Omental fat pad (tissue), 4 donors: ENCODE results near the gene CRTC3. TPM values are rescaled to one million over a fixed set of nuclear protein-coding genes. Genes with fewer than 3 reads are reported as not detected.
"Not testable (repeated sequence)": the region's sequence is repeated elsewhere in the genome, so short reads cannot be mapped to it uniquely, and the experiment has no call there.

ENCODE experiments used
- ATAC-seq: fragments of 150-250 bp; one replicate; pipeline ENCODE4 v1.9.1; 2016; ENCODE audit warnings: mild to moderate bottlenecking, moderate library complexity; ENCODE audit not compliant: low FRiP score
- DNase-seq: peaks from one replicate; pipeline ENCODE4 v3.0.0-alpha.2; 2019; ENCODE audit warnings: low spot score
- total RNA-seq, 4 donors: library from RNA; depleted of rRNA; stranded (reverse); fragments of >200 nt; gene quantifications; one replicate each; pipeline ENCODE4 v1.1.0, GENCODE V29; 2016
- TF ChIP-seq, protein P1 (sequence below), 3 donors: fragments of 450-650 bp; IDR thresholded peaks; one replicate each; pipeline ENCODE4 v1.5.1; 2016 to 2017; ENCODE audit warnings: antibody characterized with exemption in 3 of 3, mild to moderate bottlenecking in 3 of 3, moderate library complexity in 2 of 3

CRTC3 gene
- total RNA-seq, 4 donors from 2014 or later = 31.5 to 52.8 (median 44.3) TPM

- ATAC-seq = no peak
- TF ChIP-seq, protein P1, sequence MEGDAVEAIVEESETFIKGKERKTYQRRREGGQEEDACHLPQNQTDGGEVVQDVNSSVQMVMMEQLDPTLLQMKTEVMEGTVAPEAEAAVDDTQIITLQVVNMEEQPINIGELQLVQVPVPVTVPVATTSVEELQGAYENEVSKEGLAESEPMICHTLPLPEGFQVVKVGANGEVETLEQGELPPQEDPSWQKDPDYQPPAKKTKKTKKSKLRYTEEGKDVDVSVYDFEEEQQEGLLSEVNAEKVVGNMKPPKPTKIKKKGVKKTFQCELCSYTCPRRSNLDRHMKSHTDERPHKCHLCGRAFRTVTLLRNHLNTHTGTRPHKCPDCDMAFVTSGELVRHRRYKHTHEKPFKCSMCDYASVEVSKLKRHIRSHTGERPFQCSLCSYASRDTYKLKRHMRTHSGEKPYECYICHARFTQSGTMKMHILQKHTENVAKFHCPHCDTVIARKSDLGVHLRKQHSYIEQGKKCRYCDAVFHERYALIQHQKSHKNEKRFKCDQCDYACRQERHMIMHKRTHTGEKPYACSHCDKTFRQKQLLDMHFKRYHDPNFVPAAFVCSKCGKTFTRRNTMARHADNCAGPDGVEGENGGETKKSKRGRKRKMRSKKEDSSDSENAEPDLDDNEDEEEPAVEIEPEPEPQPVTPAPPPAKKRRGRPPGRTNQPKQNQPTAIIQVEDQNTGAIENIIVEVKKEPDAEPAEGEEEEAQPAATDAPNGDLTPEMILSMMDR (IDR thresholded peaks at IDR 0.05) = no peak
- DNase-seq = no peak
These were observed 153.6 kb downstream of the CRTC3 start for GRCh38 chr15:90683371-90683770.

GRCh38 chr15:90683876-90684275, 154.2 kb downstream of the CRTC3 start:
- ATAC-seq (no peak), DNase-seq (no peak)
- TF ChIP-seq, protein P1 (IDR thresholded peaks at IDR 0.05) = no peak

GRCh38 chr15:90684281-90684680, 154.6 kb downstream of the CRTC3 start:
- TF ChIP-seq, protein P1 (IDR thresholded peaks at IDR 0.05) = no peak
- DNase-seq (no peak), ATAC-seq (no peak)

DNA sequence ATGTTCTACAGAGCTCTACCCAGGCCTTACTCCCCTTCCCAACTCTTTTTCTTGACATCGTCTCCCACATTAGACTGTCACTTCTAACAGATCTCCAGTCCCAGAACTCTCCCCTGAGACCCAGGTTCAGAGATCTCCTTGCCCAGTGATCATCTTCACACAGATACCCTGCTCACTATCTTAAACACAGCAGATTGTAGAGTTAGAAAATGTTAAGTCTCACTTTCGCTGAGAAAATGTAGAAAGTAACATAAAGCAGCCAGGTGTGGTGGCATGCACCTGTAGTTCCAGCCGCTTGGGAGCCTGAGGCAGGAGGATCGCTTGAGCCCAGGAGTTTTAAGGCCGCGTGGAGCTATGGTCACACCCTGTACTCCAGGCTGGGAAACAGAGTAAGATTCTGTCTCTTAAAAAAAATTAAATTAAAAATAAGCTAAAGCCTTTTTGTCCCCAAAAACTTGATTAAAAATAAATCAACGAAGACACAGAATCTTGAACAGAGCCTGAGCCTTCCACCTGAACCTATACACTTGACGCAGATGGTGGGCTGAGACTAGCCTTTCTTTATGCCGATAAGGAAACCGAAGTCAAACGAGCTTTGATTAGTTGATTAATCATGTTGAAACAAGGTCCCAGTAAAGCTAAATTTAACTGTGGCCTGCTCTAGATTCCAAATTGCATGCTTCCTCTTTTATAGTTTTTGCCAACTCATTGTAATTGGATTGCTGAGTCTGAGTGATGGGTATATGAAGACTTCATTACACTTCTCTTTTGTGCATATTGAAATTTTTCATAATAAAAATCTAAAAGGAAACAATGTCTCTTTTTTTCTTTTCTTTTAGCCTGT, 156.1 kb downstream of the CRTC3 start:
- ATAC-seq (no peak), DNase-seq (no peak)
- TF ChIP-seq, protein P1 (IDR thresholded peaks at IDR 0.05) = no peak

- DNase-seq (no peak), ATAC-seq (no peak)
- TF ChIP-seq, protein P1 (IDR thresholded peaks at IDR 0.05) = no peak
These were observed 156.9 kb downstream of the CRTC3 start for GRCh38 chr15:90686435-90687218.

DNA sequence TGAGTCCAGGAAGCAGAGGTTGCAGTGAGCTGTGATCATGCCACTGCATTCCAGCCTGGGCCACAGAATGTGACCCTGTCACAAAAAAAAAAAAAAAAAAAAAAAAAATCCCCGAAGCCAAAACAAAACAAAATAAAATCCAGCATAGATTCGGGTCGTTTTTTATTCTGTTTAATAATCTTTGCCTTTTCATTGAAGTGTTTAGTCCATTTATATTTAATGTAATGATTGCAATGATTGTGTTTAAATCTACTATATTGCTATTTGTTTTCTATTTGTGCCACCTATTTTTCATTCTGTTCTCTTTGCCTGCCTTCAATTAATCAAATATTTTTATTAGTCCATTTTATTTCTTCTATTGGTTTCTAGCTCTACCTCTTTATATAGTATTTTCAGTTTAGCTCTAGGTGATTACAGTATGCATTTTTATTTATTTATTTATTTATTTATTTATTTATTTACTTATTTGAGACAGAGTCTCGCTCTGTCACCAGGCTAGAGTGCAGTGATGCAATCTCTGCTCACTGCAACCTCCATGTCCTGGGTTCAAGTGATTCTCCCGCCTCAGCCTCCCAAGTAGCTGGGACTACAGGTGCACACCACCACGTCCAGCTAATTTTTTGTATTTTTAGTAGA, 159.7 kb downstream of the CRTC3 start:
- ATAC-seq, DNase-seq: not testable (repeated sequence)

- ATAC-seq (no peak), DNase-seq (no peak)
- TF ChIP-seq, protein P1 (IDR thresholded peaks at IDR 0.05) = no peak
These were observed 160.9 kb downstream of the CRTC3 start for GRCh38 chr15:90690585-90690984.
